DMS 273 (cell line): Measurements from ENCODE around the gene EXOSC1.
A peak's percentile ranks its signal among the peaks of the same experiment; 100 is the strongest.
"Not testable (repeated sequence)": the region's sequence is repeated elsewhere in the genome, so short reads cannot be mapped to it uniquely, and the experiment has no call there.

Experiments used
- DNase-seq: peaks from one replicate; lab custom pipeline; 2025; ENCODE audit not compliant: unreplicated experiment; lab: John Stamatoyannopoulos, UW

The EXOSC1 gene

GRCh38 chr10:97445722-97446639, at the start of gene EXOSC1, which contains the start of gene ZDHHC16:
Gene EXOSC1 (minus strand): TSS chr10:97446006. CDS start chr10:97445985, 21 bp downstream.
Gene ZDHHC16 (plus strand): TSS chr10:97446175. CDS start chr10:97451676, 5,501 bp downstream.
- DNase-seq = peak; percentile 97

GRCh38 chr10:97494863-97495506, 49.2 kb upstream of the EXOSC1 start:
- peak; percentile 11 for DNase-seq

- DNase-seq = no peak
These were observed 48.3 kb upstream of the EXOSC1 start for GRCh38 chr10:97494151-97494550.

- DNase-seq = peak; percentile 82
These were observed 44.8 kb upstream of the EXOSC1 start for GRCh38 chr10:97490592-97490991.

GRCh38 chr10:97485647-97486281, 40.0 kb upstream of the EXOSC1 start:
- DNase-seq = no peak

GRCh38 chr10:97483921-97484320, 38.1 kb upstream of the EXOSC1 start:
- no peak for DNase-seq

GRCh38 chr10:97483506-97483905, 37.7 kb upstream of the EXOSC1 start:
- no peak for DNase-seq

GRCh38 chr10:97482381-97482780, 36.6 kb upstream of the EXOSC1 start:
- no peak for DNase-seq

GRCh38 chr10:97481071-97481470, 35.3 kb upstream of the EXOSC1 start:
- no peak for DNase-seq

- DNase-seq = peak; percentile 77
These were observed 34.1 kb upstream of the EXOSC1 start for GRCh38 chr10:97479939-97480338.

- not testable (repeated sequence) for DNase-seq
These were observed 33.6 kb upstream of the EXOSC1 start for GRCh38 chr10:97479410-97479809.

GRCh38 chr10:97475936-97476594, 30.3 kb upstream of the EXOSC1 start:
- DNase-seq = no peak

GRCh38 chr10:97474918-97475317, 29.1 kb upstream of the EXOSC1 start:
- DNase-seq = no peak

- not testable (repeated sequence) for DNase-seq
These were observed 23.0 kb upstream of the EXOSC1 start for GRCh38 chr10:97468781-97469180.

- DNase-seq = no peak
These were observed 22.4 kb upstream of the EXOSC1 start for GRCh38 chr10:97468162-97468561.

GRCh38 chr10:97466755-97467154, 20.9 kb upstream of the EXOSC1 start:
- no peak for DNase-seq

- DNase-seq = no peak
These were observed 20.2 kb upstream of the EXOSC1 start for GRCh38 chr10:97465982-97466381.

GRCh38 chr10:97464226-97464625, 18.4 kb upstream of the EXOSC1 start:
- DNase-seq = no peak

GRCh38 chr10:97463363-97464132, 17.7 kb upstream of the EXOSC1 start:
- peak; percentile 65 for DNase-seq

- no peak for DNase-seq
These were observed 16.5 kb upstream of the EXOSC1 start for GRCh38 chr10:97462309-97462708.
